A673 (cell line): Measurements from ENCODE around the gene MACROH2A1. TPM values are rescaled to one million over a fixed set of nuclear protein-coding genes. Genes with fewer than 3 reads are reported as not detected.

Source experiments
- BruUV-seq: library from RNA; stranded (reverse); fragments of 400-500 nt; replicated peaks from 2 replicates; lab custom pipeline; 2021; lab: Mats Ljungman, UMichigan
- CTCF ChIA-PET: fragments of 300-600 bp; sonication (Branson Sonifier 250); formaldehyde crosslinking; loops from one replicate; lab custom pipeline; 2022; ENCODE audit warnings: antibody characterized with exemption; lab: Charles Lee
- POLR2A ChIA-PET: fragments of 300-600 bp; sonication (Branson Sonifier 250); formaldehyde crosslinking; loops from one replicate; lab custom pipeline; 2022; ENCODE audit warnings: antibody characterized with exemption; ENCODE audit not compliant: low non-redundant PET; lab: Charles Lee
- DNase-seq: peaks from one replicate; pipeline ENCODE4 v3.0.0-alpha.2; 2015; ENCODE audit warnings: low spot score
- H3K27ac ChIP-seq: fragments of 200-600 bp; sonication (generic); 2 replicates; pipeline ENCODE4 v1.5.1; 2016; ENCODE audit warnings: mixed run types, low read depth, mild to moderate bottlenecking, mixed read lengths, antibody characterized with exemption, low read length; ENCODE audit not compliant: poor library complexity, severe bottlenecking
- H3K27me3 ChIP-seq: fragments of 200-600 bp; sonication (generic); replicated peaks from 2 replicates; pipeline ENCODE4 v1.6.1; 2017; ENCODE audit warnings: mixed run types, low read depth, mild to moderate bottlenecking, mixed read lengths, antibody characterized with exemption, low read length; ENCODE audit not compliant: insufficient read depth, poor library complexity
- H3K36me3 ChIP-seq: fragments of 200-600 bp; sonication (generic); 2 replicates; pipeline ENCODE4 v1.6.1; 2016; ENCODE audit warnings: mixed run types, mild to moderate bottlenecking, mixed read lengths, antibody characterized with exemption, low read length; ENCODE audit not compliant: insufficient read depth, poor library complexity, severe bottlenecking
- H3K4me1 ChIP-seq: fragments of 200-600 bp; sonication (generic); 2 replicates; pipeline ENCODE4 v1.6.1; 2017; ENCODE audit warnings: mixed run types, mild to moderate bottlenecking, mixed read lengths, antibody characterized with exemption, low read length; ENCODE audit not compliant: insufficient read depth, poor library complexity, severe bottlenecking
- H3K4me3 ChIP-seq: fragments of 200-600 bp; sonication (generic); 2 replicates; pipeline ENCODE4 v1.5.1; 2016; ENCODE audit warnings: low read depth, mixed run types, mild to moderate bottlenecking, mixed read lengths, low read length; ENCODE audit not compliant: poor library complexity, severe bottlenecking
- H3K9me3 ChIP-seq: fragments of 200-600 bp; sonication (generic); 2 replicates; pipeline ENCODE4 v1.6.1; 2016; ENCODE audit warnings: mixed run types, low read depth, mild to moderate bottlenecking, mixed read lengths, antibody characterized with exemption, low read length; ENCODE audit not compliant: poor library complexity, severe bottlenecking
- EZH2 ChIP-seq: fragments of 200-600 bp; sonication (generic); IDR thresholded peaks from 2 replicates; pipeline ENCODE4 v1.6.1; 2017; ENCODE audit warnings: borderline replicate concordance, low read depth, mild to moderate bottlenecking, mixed read lengths, antibody characterized with exemption, low read length; ENCODE audit not compliant: poor library complexity, severe bottlenecking
- intact Hi-C: fragments of 100-400 bp; cut with micrococcal nuclease; formaldehyde crosslinking; loops from one replicate; pipeline ENCODE4 v1.10.0; 2022; ENCODE audit not compliant: unreplicated experiment
- total RNA-seq: library from RNA; stranded (reverse); gene quantifications from 2 replicates; pipeline ENCODE4 v1.2.3, GENCODE V29; 2021
- TF ChIP-seq, protein P1 (sequence below): fragments of 300-800, 200-600 bp; sonication (generic); conservative IDR thresholded peaks from 2 replicates; pipeline ENCODE4 v1.5.1; 2017; ENCODE audit warnings: low read depth, mild to moderate bottlenecking, antibody characterized with exemption, low read length, moderate library complexity, mixed read lengths

Gene MACROH2A1
- total RNA-seq, 1 experiment from 2014 or later, result 264 TPM

DNA sequence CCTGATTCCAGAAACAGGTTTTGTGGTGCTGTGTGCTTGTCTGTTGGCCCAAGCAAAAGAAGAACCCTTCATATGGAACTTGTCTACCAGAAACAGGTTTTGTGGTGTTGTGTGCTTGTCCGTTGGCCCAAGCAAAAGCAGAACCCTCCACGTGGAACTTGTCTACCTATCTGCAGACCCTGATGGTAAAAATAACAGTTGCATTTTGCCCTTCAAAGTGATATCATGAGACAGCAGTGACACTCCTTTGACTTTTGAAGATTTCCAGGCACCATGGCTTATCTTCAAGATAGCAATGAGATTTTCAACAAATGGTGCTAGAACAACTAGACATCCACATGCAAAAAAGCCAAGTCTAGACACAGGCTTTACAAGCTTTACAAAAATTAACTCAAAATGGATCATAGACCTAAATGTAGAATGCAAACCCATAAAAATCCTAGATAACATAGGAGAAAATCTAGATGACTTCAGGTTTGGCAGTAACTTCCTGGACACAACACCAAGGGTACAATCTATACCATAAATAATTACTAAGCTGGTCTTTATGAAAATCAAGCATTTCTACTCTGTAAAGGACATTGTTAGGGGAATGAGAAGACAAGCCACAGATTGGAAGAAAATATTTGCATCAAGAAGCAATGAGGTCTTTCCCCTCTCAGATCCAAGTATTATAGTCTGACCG lies 16.8 kb downstream of the MACROH2A1 start:
- H3K27ac ChIP-seq, result no peak overlapping the region
- intact Hi-C loops, result no loop called here
- no peak for TF ChIP-seq EZH2
- TF ChIP-seq, protein P1, sequence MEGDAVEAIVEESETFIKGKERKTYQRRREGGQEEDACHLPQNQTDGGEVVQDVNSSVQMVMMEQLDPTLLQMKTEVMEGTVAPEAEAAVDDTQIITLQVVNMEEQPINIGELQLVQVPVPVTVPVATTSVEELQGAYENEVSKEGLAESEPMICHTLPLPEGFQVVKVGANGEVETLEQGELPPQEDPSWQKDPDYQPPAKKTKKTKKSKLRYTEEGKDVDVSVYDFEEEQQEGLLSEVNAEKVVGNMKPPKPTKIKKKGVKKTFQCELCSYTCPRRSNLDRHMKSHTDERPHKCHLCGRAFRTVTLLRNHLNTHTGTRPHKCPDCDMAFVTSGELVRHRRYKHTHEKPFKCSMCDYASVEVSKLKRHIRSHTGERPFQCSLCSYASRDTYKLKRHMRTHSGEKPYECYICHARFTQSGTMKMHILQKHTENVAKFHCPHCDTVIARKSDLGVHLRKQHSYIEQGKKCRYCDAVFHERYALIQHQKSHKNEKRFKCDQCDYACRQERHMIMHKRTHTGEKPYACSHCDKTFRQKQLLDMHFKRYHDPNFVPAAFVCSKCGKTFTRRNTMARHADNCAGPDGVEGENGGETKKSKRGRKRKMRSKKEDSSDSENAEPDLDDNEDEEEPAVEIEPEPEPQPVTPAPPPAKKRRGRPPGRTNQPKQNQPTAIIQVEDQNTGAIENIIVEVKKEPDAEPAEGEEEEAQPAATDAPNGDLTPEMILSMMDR, result no peak
- H3K4me3 ChIP-seq, result no peak overlapping the region
- H3K27me3 ChIP-seq, result no peaks in the 10 kb centered on the region
- H3K9me3 ChIP-seq, result no peaks in the 10 kb centered on the region
- DNase-seq, result no peak
- peaks cover 82% of the 10 kb centered on the region for H3K36me3 ChIP-seq
- ChIA-PET POLR2A (no interaction called here), CTCF (no interaction called here)
- H3K4me1 ChIP-seq, result no peaks in the 10 kb centered on the region
- no TSS peak for BruUV-seq

GRCh38 chr5:135379046-135379654 lies 19.9 kb downstream of the MACROH2A1 start:
- Histone ChIP-seq H3K9me3 (no peaks in the 10 kb centered on the region), H3K27me3 (no peaks in the 10 kb centered on the region), H3K36me3 (peaks cover 79% of the 10 kb centered on the region), H3K4me1 (no peaks in the 10 kb centered on the region), H3K27ac (no peak overlapping the region), H3K4me3 (no peak overlapping the region)
- BruUV-seq, result no TSS peak
- TF ChIP-seq, protein P1, result no peak
- no peak for TF ChIP-seq EZH2
- ChIA-PET CTCF (no interaction called here), POLR2A (no interaction called here)
- DNase-seq, result no peak
- intact Hi-C loops, result no loop called here

- H3K27me3 ChIP-seq, result no peaks in the 10 kb centered on the region
- no peaks in the 10 kb centered on the region for H3K4me1 ChIP-seq
- no peaks in the 10 kb centered on the region for H3K9me3 ChIP-seq
- H3K4me3 ChIP-seq, result no peak overlapping the region
- intact Hi-C loops, result no loop called here
- H3K27ac ChIP-seq, result no peak overlapping the region
- CTCF ChIA-PET, result no interaction called here
- POLR2A ChIA-PET, result no interaction called here
- TF ChIP-seq EZH2, result no peak
- TF ChIP-seq, protein P1, result no peak
- BruUV-seq, result no TSS peak
- no peak for DNase-seq
- peaks cover 72% of the 10 kb centered on the region for H3K36me3 ChIP-seq
Measured at GRCh38 chr5:135377751-135378680, 21.0 kb downstream of the MACROH2A1 start.
